Midbrain (tissue), 1 donor: ENCODE data around the gene SLC27A3.

ENCODE experiments used
- DNase-seq: peaks from one replicate; lab custom pipeline; 2025; lab: John Stamatoyannopoulos, UW

SLC27A3 gene, protein sequence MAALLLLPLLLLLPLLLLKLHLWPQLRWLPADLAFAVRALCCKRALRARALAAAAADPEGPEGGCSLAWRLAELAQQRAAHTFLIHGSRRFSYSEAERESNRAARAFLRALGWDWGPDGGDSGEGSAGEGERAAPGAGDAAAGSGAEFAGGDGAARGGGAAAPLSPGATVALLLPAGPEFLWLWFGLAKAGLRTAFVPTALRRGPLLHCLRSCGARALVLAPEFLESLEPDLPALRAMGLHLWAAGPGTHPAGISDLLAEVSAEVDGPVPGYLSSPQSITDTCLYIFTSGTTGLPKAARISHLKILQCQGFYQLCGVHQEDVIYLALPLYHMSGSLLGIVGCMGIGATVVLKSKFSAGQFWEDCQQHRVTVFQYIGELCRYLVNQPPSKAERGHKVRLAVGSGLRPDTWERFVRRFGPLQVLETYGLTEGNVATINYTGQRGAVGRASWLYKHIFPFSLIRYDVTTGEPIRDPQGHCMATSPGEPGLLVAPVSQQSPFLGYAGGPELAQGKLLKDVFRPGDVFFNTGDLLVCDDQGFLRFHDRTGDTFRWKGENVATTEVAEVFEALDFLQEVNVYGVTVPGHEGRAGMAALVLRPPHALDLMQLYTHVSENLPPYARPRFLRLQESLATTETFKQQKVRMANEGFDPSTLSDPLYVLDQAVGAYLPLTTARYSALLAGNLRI

DNA sequence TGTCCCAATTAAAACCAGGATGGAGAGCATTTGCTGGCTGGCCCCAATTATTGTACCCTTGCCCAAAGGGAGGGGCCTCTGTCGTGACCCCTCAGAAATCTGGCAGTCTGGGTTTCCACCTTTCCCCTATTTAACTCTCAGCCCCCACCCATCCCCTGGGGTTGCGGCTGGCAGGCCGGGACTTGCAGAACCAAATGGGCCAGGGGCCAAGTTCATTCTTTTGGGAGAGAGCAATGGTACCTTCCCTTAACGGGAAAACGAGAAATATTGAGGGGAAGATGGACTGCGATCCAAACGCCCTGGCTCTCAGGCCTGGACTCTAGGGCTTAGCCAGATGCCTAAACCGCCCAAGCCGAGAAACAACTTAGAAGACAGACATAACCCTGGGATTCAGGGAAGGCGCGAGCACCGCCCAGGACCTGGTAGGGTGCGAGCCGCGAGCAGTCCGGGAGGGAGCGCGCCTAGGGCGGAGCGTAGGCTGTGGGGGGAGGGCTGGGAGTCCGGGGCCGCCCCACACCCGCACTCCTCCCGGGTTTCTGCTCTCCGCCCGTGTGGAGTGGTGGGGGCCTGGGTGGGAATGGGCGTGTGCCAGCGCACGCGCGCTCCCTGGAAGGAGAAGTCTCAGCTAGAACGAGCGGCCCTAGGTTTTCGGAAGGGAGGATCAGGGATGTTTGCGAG, at the start of gene SLC27A3:
SLC27A3 (plus strand) TSS at position 628 of the 678 bp plus-strand sequence. CDS start 91 bp downstream, outside the sequence.
- peak; percentile 62 for DNase-seq

DNA sequence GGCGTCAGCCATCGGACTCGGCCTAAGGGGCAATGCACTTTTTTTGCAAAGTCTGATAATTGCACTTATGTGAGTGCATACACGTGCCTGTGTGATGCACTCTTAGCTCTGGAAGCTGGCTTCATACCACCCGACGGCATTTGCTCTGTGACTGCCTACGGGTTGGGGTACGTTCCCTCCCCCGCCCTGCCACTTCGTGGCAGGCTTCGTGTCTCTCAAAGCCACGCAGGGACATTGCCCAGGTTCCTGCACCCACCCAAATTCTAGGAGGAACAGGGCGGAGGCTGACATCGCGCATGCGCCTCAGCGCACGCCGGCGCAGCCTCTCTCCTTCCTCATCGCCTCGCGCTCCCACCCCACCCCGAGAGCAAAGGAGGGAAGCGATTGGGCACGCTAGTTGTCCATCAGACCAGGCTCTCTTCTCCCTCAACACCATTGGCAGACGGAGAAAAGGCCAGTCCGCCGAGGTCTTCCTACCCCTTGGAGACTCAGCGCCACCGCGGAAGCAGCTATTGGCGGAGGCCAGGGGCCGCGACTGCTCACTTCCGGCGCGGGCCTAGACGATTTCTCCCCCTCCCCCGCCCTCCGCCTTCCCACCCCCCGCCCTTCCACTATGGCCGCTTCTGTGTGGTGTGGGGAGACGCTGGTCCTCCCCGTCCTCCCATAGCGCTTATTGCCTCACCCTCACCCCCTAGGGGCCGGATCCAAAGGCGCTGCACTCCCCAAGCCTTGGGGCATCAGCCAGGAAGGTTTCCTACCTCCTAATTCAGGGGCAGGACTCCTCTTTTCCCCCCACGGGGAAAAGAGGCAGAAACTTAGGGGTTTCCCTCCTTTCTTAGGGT, 47.5 kb upstream of the SLC27A3 start, which contains the start of gene INTS3:
INTS3 (plus strand) TSS at position 588 of the 842 bp plus-strand sequence. CDS start 585 bp downstream, outside the sequence.
- DNase-seq: peak; percentile 100

DNA sequence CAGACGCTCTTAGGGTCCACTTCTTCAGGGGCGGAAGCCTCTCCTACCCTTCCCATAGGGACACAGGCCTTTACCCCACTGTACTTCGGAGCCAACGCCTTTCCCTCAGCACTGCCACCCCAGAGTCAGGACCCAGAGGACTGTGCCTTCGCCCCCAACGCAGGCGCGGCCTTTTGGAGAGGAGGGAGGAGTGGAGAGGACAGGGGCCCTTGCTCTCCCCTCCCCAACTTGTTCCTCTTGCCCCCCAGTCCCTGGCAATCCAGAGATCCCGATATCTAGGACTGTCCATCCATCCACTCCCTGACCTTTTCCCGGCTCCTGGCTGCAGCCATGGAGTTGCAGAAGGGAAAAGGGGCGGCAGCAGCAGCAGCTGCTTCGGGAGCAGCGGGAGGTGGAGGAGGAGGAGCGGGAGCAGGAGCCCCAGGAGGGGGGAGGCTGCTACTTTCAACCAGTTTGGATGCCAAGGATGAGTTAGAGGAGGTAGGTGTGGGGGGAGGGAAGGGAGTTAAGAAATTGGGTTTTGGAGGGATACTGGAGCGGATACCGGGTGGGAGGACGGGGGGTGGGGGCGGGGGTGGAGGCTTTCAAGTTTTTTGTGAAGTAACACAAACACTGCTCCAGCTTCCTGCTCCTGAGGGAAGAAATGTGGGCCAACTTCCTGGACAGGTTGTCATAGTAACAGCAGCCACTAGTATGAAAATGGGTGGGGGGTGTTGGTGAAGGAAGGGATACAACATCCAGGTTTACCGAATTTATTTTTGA, 46.7 kb upstream of the SLC27A3 start:
- no peak for DNase-seq

DNA sequence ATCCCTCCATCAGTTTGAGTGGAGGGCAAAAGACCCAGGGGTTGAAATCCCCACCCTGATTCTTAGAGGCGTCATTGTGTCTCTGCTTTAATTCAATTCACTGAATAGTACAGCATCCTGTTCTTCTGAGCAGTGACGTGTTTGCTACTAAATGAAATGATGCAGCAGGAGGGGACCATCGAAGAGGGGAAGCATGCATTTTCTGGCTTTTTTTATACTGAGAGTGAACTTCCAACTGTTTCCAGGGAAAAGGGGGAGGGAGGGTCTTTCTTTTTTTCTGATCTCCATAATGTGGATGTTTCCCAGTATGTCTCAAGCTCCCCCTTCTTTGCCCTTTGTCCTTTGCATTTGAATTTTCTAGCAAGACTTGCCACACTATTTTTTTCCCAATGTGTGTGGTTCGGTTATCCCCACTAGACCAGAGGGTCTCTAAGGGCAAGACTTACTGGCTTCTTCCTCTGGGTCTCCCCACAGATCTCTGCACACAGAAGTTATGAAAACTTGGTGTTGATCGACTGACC, 44.7 kb upstream of the SLC27A3 start:
- no peak for DNase-seq

DNA sequence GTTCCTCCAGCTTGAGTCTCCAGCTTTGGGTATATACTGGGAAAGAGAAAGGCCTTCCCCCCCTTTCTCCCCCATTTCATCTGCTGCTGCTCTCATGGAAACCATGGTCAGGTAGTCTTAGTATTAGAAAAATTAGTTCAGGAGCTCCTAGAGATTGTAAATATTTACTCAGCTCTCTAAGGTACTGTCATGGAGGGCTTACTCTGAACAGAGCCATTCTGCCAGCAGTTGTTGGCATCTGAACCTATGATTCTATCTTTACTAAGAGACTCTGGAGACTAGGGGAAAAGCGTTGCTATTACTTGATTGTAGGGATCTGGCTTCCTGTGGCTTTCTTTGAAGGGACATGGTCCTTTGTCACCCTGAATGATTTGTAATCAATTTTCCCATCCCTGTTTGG, 41.2 kb upstream of the SLC27A3 start:
- DNase-seq: no peak

DNA sequence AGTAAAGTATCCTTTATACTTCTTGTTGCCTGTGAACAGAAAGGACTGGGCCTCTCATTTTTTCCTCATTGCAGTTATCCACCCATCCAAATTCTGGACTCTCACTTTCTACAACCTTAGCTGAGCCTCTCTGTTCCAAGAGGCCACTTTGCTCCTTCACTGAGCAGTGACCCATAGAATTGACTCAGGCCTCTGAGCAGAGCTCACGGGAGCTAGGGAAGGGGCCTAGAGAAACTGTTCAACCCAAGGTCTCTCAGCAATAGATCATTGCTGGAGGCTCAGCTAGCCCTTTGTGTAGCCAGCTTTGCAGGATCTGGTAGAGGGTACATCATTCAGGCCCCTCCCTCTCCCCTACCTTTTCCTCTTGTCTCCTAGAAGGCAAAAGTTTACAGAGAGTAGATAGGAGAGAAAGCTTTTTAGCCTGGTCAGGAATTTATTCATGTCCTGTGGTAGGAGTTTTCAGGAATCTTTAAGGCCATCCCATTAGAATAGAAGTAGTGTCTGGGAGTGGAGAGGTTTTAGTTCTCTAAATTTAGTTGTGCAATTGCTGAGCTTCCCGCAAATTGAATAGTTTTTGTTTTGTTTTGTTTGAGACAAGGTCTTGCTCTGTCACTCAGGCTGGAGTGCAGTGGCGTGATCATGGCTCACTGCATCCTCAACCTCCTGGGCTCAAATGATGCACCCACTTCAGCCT, 40.7 kb upstream of the SLC27A3 start:
- DNase-seq: no peak

DNA sequence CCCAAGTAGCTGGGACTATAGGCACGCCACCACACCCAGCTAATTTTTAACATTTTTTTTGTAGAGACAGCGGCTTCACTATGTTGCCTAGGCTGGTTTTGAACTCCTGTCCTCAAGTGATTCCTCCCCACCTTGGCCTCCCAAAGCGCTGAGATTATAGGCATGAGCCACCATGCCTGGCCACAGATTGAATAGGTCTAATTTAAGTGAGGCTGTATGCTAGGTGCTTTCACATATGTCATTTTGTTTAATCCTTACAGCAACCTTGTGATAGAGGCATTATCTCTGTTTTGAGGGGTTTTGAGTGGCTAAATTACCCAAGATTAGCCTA, 40.2 kb upstream of the SLC27A3 start:
- no peak for DNase-seq

DNA sequence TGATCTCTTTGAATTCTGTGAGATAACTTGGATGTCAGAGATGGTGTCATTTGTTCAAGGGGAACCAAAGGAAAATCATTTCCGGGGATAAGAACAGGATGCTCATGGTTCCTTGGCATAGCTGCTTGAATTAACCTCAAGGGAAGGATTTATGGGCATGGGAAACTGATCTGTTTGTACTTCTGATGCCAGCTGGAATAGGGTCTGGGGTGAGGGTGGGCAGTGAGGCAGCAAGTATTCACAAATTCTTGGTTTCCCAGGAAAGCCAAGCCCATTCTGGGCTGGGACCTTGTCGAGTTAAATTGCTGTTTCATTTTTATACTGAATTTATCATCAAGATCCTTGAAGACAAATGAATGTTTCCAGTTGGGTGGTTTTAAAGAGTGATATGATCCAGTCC, 33.2 kb upstream of the SLC27A3 start:
- DNase-seq: no peak

DNA sequence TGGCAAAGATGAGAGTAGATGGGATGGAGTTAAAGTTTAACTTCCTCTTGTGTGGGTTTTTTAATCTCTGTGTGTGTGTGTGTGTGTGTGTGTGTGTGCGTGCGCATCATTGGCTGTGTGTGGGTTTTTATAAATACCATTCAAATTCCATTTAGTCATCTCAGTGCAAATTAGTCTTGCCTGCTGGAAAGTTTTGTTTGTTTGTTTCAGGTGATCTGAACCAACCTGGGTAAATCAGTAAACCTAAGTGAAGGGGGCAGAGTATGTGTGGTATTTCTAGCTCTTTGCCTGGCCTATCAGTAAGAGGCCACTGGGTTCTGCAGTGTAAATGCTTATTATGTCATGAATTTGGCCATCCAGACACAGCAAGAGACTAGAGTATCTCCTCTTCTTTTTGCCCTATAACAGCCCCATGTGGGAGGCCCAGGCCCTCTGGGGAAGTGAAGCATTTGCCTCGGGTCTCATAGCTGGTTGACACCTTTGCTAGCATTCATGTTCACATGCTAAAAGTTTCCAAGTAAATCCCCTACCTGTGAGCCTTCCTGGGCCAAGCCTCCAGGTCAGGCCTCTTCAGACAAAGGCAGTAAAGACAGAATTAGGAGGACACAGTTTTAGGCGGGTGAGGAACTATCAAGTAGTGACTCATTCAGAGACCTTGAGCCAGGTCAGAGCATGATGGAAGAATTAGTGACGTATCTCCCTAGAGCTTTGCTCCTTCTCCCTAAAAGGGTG, 32.6 kb upstream of the SLC27A3 start:
- DNase-seq: no peak

DNA sequence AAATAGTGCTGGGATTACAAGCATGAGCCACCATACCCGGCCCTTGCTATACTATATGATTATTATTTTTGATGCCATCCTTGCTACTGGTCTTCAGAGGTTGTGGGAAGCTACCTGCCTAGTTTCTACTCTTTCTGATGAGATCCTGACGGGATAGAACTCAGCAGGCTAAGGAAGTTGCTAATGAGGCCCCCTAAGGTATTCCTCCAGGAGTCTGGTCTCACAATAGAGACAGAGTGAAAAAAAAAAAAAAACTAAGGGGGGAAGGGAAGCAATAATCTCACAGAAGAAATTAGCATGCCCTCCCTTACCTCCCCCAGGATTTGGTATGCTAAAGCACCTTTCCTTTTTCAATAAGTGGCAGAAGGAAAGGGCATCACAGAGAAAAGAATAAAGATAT, 29.8 kb upstream of the SLC27A3 start:
- no peak for DNase-seq

DNA sequence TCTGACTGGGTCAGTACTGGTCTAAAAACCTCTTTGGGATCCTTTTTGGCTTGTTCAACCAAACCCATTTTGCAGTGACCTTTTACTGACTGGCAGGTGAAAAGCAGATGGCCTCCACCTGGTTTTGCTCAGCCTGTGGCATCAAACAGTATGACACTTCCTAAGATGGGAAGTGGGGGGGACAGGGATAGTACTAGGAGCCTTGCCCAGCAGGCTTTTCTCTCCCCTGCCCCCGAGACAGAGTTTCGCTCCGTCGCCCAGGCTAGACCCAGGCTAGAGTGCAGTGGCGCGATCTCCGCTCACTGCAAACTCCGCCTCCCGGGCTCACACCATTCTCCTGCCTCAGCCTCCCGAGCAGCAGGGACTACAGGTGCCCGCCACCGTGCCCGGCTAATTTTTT, 29.0 kb upstream of the SLC27A3 start:
- no peak for DNase-seq

DNA sequence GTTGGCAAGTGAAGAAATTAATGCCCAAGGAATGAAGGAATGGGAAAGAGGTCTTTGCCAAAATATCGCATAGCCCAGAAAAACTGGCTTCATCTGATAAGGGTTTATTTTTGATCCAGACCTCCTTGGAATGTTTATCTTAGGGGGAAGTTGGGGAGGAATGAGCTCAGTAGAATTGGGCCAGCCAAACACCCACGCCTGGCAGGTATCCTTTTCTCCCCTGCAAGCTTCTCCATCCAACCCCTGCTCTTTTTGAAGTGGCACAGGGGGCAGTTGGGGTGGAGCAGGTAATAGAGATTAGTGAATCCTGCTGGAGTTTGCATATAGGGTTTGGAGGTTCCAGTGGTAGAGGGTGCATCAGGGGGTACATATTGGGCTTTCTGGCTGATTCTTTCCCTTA, 26.3 kb upstream of the SLC27A3 start:
- no peak for DNase-seq

DNA sequence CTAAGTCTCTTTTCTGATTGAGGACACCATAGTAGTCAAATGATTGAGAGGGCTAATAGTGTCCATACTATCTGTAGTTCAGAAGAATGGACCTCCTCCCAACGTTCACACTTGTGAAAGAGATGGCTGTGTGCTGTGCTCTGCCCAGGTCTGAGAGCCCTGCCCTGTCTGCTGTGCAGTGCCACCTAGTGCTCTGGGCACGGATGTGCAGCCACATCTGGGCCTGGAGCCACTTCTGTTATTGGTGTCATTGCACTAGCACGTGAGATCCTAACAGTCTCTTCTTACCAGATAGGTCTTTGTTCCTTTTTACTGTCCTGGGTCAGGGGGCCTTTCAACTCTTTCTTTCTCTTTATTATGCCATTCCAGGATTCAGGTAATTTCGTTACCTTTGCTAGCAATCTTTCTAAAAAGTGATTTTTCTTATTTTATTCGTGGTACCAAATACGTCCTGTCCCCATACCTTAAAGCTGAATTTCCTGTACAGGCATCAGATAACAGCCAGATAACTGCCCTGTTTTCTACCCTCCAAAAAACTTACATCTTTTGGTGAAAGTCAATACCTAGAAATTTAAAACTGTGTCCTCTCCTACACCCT, 25.7 kb upstream of the SLC27A3 start:
- peak; percentile 78 for DNase-seq

DNA sequence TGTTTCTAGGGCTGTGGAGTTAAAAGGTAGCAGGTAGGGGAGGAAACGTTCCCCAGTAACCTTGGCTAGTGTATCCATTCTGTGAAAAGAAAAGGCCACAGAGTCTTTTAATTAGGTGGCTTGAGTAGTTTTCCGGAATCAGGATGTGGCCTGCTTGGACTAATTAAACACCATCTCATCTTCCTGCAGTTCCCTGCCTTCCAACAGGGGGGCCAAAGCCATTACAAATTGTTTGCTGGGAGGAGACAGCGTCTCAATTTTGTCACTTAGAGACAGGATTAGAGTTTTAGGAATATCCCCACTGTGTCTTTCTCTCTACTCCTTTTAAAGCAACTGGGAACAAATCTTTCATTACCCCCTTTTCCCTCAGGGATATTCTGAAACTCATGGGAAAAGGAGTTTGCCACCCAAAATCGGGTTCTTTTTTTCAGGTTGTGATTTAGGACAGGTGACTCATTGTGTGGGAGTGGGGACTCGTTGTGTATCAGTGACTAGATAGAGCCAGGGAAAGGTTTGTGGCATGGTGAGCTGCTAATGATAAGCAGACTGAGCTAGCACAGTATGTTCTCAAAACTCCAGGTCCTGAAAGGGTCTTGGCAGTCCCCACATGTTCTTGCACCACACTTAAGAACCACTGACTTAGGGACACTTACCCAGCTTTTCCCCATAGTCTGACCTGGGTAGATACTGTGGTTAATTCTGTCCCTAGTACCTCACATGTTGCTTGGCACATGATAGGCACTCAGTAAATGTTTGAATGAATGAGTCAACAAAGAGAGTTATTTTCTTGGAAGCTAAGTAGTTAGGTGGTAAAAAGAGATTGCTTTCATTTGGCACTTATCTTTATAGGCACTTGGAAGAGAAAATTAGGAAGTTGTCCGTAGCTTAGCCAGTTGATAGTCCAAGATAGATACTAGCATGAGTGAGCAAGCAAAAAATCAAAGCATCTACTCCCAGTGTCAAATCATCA, 24.9 kb upstream of the SLC27A3 start:
- no peak for DNase-seq

DNA sequence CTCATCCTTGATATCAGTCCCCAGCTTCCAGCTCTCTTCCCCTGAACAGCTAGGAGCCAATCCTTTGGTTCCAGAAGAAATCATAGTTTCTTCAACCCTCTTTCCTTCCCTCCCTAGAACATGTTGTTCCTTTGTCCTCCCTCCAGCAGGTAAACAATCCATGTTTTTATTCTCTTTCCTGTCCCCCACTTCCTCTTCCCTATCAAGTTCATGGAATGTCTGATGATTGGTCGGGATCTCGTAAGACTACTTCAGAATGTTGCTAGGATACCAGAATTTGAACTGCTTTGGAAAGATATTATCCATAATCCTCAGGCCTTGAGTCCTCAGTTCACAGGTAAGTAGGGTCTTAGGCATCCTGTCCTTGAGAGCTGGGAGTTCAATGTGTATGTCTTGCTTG, 23.1 kb upstream of the SLC27A3 start:
- DNase-seq: no peak

DNA sequence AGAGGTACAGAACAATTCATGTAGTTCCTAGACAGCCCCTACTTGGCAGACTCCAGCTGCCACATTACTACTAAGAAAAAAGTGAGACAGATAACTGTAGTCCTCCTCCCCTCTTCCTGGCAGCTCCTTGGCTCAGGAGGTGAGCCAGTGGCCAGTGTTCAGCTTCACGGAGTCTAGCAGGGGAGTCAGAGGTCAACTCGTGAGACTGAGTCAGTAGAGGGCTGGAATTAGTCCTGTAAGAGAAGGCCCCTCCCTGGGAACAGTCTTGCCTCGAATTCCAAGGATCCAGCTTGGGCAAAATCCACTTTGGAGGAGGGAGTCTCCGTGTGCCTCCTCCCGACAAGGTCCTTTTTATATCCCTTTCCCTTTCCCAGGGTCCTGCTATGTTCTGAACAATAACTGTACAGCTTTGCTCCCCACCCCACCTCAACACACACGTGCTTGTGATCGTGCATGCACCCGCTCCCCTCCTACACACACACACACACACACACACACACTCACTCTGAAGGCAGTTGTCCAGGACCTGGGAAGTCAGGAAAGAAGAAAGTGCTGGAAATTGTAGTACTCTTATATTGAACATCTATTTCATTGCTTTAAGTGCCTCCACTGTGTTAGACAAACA, 22.5 kb upstream of the SLC27A3 start:
- DNase-seq: no peak

DNA sequence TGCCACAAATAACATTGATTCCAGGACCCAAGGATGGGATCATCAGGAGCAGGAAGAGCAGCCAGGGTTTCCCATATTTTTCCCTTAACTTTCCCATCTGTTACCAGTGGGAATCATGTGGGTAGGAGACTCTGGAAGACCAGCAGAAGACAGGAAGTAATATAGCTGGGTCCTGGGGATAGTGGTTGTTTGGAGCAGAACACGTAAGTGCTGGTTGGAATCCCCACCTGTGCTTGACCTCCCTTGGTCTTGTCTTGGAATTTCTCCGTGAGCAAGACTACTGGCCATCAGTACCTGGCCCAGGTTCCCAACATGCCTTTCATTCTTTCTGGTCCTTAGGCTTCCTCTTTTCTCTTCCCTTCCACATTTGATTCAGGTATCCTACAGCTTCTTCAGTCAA, 20.9 kb upstream of the SLC27A3 start:
- DNase-seq: no peak

DNA sequence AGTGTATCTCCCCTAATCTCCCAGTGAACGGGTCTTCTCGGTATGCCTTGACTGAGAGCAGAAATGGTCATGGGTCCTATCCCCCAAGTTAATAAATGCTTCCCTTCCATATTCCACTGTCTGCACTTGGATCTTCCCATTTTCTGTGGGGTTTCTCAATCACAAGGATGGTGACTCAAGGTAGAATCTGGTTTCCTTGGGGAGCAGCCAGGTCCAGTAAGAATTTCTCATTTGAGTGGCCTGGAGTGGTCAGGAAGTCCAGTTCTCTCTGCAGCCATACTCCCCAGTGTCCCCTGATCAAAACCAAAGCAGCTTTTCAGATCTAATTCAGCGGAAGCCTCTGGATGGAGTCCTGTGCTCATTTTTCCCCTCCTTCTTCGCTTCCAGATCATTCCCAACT, 14.8 kb upstream of the SLC27A3 start:
- no peak for DNase-seq
